Activated B cell treated with CpG ODN at 0.5 μM for 24 hours (primary cell): Measurements from ENCODE around the gene PRKAG2. TPM values are rescaled to one million over a fixed set of nuclear protein-coding genes. Genes with fewer than 3 reads are reported as not detected.
A peak's percentile ranks its signal among the peaks of the same experiment; 100 is the strongest.

Experiments
- ATAC-seq: fragments of 200-7000 bp; cut with Tn5 transposase; one replicate; pipeline ENCODE4 v1.10.0; 2021; ENCODE audit warnings: low read depth, mild to moderate bottlenecking, moderate library complexity
- CTCF ChIA-PET: fragments of 350-600 bp; sonication (Branson Sonifier 250); formaldehyde crosslinking; loops from one replicate; lab custom pipeline; 2021; ENCODE audit warnings: antibody characterized with exemption; lab: Charles Lee
- POLR2A ChIA-PET: fragments of 350-600 bp; sonication (Branson Sonifier 250); formaldehyde crosslinking; loops from one replicate; lab custom pipeline; 2021; ENCODE audit warnings: antibody characterized with exemption; lab: Charles Lee
- DNase-seq: peaks from one replicate; pipeline ENCODE4 v3.0.0; 2022
- H3K27ac Mint-ChIP-seq: one replicate; pipeline ENCODE4 v1.8.0; 2020; ENCODE audit warnings: mixed read lengths
- H3K27me3 Mint-ChIP-seq: one replicate; pipeline ENCODE4 v1.8.0; 2021; ENCODE audit warnings: mixed read lengths
- H3K36me3 Mint-ChIP-seq: one replicate; pipeline ENCODE4 v1.8.0; 2021; ENCODE audit warnings: low read depth, mixed read lengths
- H3K4me1 Mint-ChIP-seq: one replicate; pipeline ENCODE4 v1.8.0; 2021; ENCODE audit warnings: mixed read lengths
- H3K4me3 Mint-ChIP-seq: one replicate; pipeline ENCODE4 v1.8.0; 2020; ENCODE audit warnings: mild to moderate bottlenecking, mixed read lengths
- H3K9me3 Mint-ChIP-seq: one replicate; pipeline ENCODE4 v1.8.0; 2020; ENCODE audit warnings: mixed read lengths
- CTCF ChIP-seq: fragments of 200-600 bp; IDR thresholded peaks from one replicate; pipeline ENCODE4 v1.8.0; 2022; ENCODE audit warnings: antibody characterized with exemption, mild to moderate bottlenecking
- intact Hi-C: fragments of 100-400 bp; cut with micrococcal nuclease; formaldehyde crosslinking; loops from one replicate; pipeline ENCODE4 v1.15.1; 2024
- total RNA-seq: library from RNA; stranded (reverse); gene quantifications from 2 replicates; pipeline ENCODE4 v1.2.3, GENCODE V29; 2022

The PRKAG2 gene
- total RNA-seq, 1 donor from 2014 or later, result 19.7 TPM

- no peak for TF ChIP-seq CTCF
- Mint-ChIP-seq H3K36me3 (no peaks in the 10 kb centered on the region), H3K9me3 (no peaks in the 10 kb centered on the region), H3K27me3 (no peaks in the 10 kb centered on the region), H3K27ac (peak overlapping the region; percentile 90), H3K4me1 (peaks cover 39% of the 10 kb centered on the region), H3K4me3 (peak overlapping the region; percentile 81)
- CTCF ChIA-PET, result interaction anchor here (1.2 to 1.5 kb wide), 2 partner anchors 13 to 56 kb away, joined by 3 to 7 read pairs; no protein-coding TSS in a partner anchor
- POLR2A ChIA-PET, result interaction anchor here (0.6 to 3.2 kb wide), 7 partner anchors 8 to 413 kb away, joined by 3 to 26 read pairs (median 4); partner anchors contain the start of gene PRKAG2
- DNase-seq (peak; percentile 49), ATAC-seq (peak; percentile 80)
- intact Hi-C loops, result loop anchor here (1.0 to 5.0 kb wide), 5 partner anchors 12 to 97 kb away; no protein-coding TSS in a partner anchor
Observed at GRCh38 chr7:151838861-151839381, 38.0 kb downstream of the PRKAG2 start.

- peak overlapping the region; percentile 81 for H3K4me3 Mint-ChIP-seq
- no peaks in the 10 kb centered on the region for H3K9me3 Mint-ChIP-seq
- DNase-seq (no peak), ATAC-seq (no peak)
- CTCF ChIA-PET, result interaction anchor here (1.2 to 1.5 kb wide), 2 partner anchors 14 to 55 kb away, joined by 3 to 7 read pairs; no protein-coding TSS in a partner anchor
- peak overlapping the region; percentile 90 for H3K27ac Mint-ChIP-seq
- H3K27me3 Mint-ChIP-seq, result no peaks in the 10 kb centered on the region
- POLR2A ChIA-PET, result interaction anchor here (0.6 to 3.2 kb wide), 5 partner anchors 13 to 82 kb away, joined by 3 to 26 read pairs (median 8); partner anchors contain the start of gene PRKAG2
- H3K4me1 Mint-ChIP-seq, result peaks cover 39% of the 10 kb centered on the region
- TF ChIP-seq CTCF, result no peak
- intact Hi-C loops, result loop anchor here (5.0 kb wide), 1 partner anchor 36 kb away; no protein-coding TSS in a partner anchor
- H3K36me3 Mint-ChIP-seq, result peaks cover under 1% of the 10 kb centered on the region
Observed at GRCh38 chr7:151838072-151838471, 38.8 kb downstream of the PRKAG2 start.

GRCh38 chr7:151837285-151838042 is 39.5 kb downstream of the PRKAG2 start:
- H3K27me3 Mint-ChIP-seq, result no peaks in the 10 kb centered on the region

GRCh38 chr7:151836927-151837205 is 40.0 kb downstream of the PRKAG2 start:
- Mint-ChIP-seq H3K9me3 (no peaks in the 10 kb centered on the region), H3K4me3 (no peak overlapping the region), H3K36me3 (peaks cover 5% of the 10 kb centered on the region), H3K27me3 (no peaks in the 10 kb centered on the region), H3K27ac (peak overlapping the region; percentile 90), H3K4me1 (peaks cover 39% of the 10 kb centered on the region)
- intact Hi-C loops, result loop anchor here (5.0 kb wide), 1 partner anchor 35 kb away; no protein-coding TSS in a partner anchor
- TF ChIP-seq CTCF, result no peak
- ATAC-seq, result no peak
- DNase-seq, result no peak
- ChIA-PET POLR2A (interaction anchor here (1.2 to 3.2 kb wide), 2 partner anchors 14 kb away, joined by 3 to 26 read pairs; no protein-coding TSS in a partner anchor), CTCF (no interaction called here)

More at GRCh38 chr7:151837285-151838042, 39.5 kb downstream of the PRKAG2 start:
- no peak overlapping the region for H3K4me3 Mint-ChIP-seq
- TF ChIP-seq CTCF, result no peak
- H3K36me3 Mint-ChIP-seq, result peaks cover 5% of the 10 kb centered on the region
- no peaks in the 10 kb centered on the region for H3K9me3 Mint-ChIP-seq
- POLR2A ChIA-PET, result interaction anchor here (0.6 to 3.2 kb wide), 4 partner anchors 14 to 58 kb away, joined by 3 to 26 read pairs (median 15); partner anchors contain the start of gene PRKAG2
- CTCF ChIA-PET, result no interaction called here
- no peak for ATAC-seq
- no peak for DNase-seq
- peaks cover 39% of the 10 kb centered on the region for H3K4me1 Mint-ChIP-seq
- peak overlapping the region; percentile 90 for H3K27ac Mint-ChIP-seq
- intact Hi-C loops, result loop anchor here (5.0 kb wide), 1 partner anchor 35 kb away; no protein-coding TSS in a partner anchor
